Measurements from ENCODE around the gene MT1X.

The MT1X gene

DNA sequence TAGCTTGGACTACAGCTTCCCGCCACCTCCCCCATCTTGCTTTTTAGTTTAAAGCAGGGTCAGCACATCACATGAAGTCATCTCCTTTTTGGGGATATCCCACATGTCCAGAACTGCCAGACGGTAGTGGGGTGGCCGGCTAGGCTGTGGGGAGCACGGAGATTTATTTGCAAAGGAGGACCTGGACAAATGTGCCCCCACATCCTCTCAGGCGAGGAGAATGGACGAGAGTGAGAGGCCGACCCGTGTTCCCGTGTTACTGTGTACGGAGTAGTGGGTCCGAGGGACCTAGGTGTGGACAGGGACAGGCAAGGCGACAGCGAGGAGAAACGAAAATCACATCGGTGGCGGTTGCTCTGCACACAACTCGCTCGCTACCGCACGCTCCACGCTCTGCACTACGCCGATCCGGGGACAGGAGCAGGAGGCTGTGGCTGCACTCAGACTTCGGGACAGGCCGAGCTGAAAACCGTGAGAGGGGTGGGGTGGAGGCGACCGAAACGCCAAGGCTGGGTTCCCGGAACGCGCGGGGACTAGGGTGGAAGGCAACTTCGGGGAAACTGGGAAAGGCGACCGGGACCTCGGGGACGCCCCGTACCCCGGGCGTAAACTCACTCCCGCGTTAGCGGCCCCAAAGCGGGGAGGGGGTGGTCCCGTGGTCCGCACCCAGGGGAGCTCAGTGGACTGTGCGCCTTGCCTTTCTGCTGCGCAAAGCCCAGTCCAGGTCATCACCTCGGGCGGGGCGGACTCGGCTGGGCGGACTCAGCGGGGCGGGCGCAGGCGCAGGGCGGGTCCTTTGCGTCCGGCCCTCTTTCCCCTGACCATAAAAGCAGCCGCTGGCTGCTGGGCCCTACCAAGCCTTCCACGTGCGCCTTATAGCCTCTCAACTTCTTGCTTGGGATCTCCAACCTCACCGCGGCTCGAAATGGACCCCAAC, 44.2 kb upstream of the MT1X start, which contains the start of gene MT1A:
Gene MT1A (plus strand): TSS at position 853 of the 937 bp plus-strand sequence. CDS start 73 bp downstream, at position 926.
- TF ChIP-seq, protein P1, sequence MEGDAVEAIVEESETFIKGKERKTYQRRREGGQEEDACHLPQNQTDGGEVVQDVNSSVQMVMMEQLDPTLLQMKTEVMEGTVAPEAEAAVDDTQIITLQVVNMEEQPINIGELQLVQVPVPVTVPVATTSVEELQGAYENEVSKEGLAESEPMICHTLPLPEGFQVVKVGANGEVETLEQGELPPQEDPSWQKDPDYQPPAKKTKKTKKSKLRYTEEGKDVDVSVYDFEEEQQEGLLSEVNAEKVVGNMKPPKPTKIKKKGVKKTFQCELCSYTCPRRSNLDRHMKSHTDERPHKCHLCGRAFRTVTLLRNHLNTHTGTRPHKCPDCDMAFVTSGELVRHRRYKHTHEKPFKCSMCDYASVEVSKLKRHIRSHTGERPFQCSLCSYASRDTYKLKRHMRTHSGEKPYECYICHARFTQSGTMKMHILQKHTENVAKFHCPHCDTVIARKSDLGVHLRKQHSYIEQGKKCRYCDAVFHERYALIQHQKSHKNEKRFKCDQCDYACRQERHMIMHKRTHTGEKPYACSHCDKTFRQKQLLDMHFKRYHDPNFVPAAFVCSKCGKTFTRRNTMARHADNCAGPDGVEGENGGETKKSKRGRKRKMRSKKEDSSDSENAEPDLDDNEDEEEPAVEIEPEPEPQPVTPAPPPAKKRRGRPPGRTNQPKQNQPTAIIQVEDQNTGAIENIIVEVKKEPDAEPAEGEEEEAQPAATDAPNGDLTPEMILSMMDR (IDR thresholded peaks at IDR 0.05; ENCODE audit: low read depth, low read length) = no peak
- DNase-seq (ENCODE audit: extremely low read depth, low read depth) = no peak

GRCh38 chr16:56639045-56639444, 43.2 kb upstream of the MT1X start:
- DNase-seq (ENCODE audit: extremely low read depth, low read depth) = no peak
- TF ChIP-seq, protein P1 (IDR thresholded peaks at IDR 0.05; ENCODE audit: low read depth, low read length) = no peak

GRCh38 chr16:56640076-56640475, 42.2 kb upstream of the MT1X start:
- TF ChIP-seq, protein P1 (IDR thresholded peaks at IDR 0.05; ENCODE audit: low read depth, low read length) = no peak
- no peak for DNase-seq (ENCODE audit: extremely low read depth, low read depth)

DNA sequence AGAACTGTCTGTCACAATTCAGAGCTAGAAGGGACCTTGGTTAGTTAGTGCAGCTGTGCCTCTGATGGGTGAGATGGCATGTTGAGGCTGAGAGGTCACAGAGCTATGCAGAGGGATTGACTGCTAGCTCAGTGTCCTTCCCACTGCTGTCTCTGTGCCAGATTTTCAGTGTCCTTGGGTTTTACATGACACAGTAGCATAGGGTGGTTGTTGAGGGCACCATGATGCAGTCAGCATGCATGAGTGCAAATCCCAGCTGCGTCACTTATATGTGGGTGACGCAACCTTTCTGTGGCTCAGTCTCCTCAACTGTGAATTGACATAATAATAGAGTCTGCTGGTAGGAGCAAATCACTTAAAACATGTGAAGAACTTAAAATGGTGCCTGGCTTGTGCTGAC, 41.1 kb upstream of the MT1X start:
- DNase-seq (ENCODE audit: extremely low read depth, low read depth) = no peak
- TF ChIP-seq, protein P1 (IDR thresholded peaks at IDR 0.05; ENCODE audit: low read depth, low read length) = no peak

GRCh38 chr16:56643080-56643778, 39.0 kb upstream of the MT1X start:
- TF ChIP-seq, protein P1 (IDR thresholded peaks at IDR 0.05; ENCODE audit: low read depth, low read length) = peak; percentile 25
- no peak for DNase-seq (ENCODE audit: extremely low read depth, low read depth)

- TF ChIP-seq, protein P1 (IDR thresholded peaks at IDR 0.05; ENCODE audit: low read depth, low read length) = no peak
- DNase-seq (ENCODE audit: extremely low read depth, low read depth) = no peak
Observed at GRCh38 chr16:56643833-56644232, 38.4 kb upstream of the MT1X start.

GRCh38 chr16:56645311-56645710, 37.0 kb upstream of the MT1X start:
- TF ChIP-seq, protein P1 (IDR thresholded peaks at IDR 0.05; ENCODE audit: low read depth, low read length) = no peak
- no peak for DNase-seq (ENCODE audit: extremely low read depth, low read depth)
